Subcutaneous adipose tissue (tissue), 4 donors: ENCODE results near the gene JAKMIP1. TPM values are rescaled to one million over a fixed set of nuclear protein-coding genes. Genes with fewer than 3 reads are reported as not detected.

Source experiments
- total RNA-seq, 4 donors: library from RNA; depleted of rRNA; stranded (reverse); fragments of >200 nt; gene quantifications; one replicate each; pipeline ENCODE4 v1.1.0, GENCODE V29; 2016
- TF ChIP-seq, protein P1 (sequence below): fragments of 450-650 bp; IDR thresholded peaks from one replicate; pipeline ENCODE4 v1.5.1; 2016; ENCODE audit warnings: low read depth, mild to moderate bottlenecking, control low read depth, antibody characterized with exemption, moderate library complexity

JAKMIP1 gene
- total RNA-seq, 4 donors from 2014 or later = 0.33 to 0.88 (median 0.36) TPM

DNA sequence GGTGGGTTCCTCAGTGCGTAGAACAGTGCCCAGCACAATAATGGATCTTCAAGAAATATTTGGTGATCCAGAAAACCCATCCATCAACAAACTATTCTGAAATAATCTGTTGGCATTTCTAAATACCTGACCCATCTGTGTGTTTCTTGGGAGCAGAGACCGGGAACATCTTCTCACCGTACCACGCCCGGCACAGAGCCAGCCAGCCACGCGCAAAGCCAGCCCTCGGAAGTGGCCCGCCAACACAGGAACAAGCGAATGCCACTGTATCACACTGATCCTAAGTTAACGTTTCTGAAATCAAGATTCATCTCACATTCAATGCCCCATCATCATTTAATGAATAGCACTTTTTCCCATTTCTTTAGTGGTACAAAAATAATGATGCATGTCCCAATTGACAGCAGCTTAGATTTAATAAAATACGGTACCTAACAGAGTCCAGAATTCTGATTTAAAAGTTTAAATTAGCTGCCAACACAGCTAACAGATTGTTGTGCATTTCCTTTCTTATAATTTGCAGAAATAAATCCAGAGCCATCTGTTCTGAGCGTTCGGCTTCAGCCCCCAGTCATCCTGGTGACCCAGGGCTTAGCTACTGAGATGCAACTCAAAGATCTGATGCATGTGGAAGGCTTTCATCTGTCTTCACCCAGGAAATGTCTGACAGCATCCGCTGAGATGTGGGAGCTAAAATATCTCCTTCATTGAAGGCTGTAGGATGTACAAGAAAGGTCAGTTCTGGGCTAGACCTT, 44.2 kb downstream of the JAKMIP1 start:
- TF ChIP-seq, protein P1, sequence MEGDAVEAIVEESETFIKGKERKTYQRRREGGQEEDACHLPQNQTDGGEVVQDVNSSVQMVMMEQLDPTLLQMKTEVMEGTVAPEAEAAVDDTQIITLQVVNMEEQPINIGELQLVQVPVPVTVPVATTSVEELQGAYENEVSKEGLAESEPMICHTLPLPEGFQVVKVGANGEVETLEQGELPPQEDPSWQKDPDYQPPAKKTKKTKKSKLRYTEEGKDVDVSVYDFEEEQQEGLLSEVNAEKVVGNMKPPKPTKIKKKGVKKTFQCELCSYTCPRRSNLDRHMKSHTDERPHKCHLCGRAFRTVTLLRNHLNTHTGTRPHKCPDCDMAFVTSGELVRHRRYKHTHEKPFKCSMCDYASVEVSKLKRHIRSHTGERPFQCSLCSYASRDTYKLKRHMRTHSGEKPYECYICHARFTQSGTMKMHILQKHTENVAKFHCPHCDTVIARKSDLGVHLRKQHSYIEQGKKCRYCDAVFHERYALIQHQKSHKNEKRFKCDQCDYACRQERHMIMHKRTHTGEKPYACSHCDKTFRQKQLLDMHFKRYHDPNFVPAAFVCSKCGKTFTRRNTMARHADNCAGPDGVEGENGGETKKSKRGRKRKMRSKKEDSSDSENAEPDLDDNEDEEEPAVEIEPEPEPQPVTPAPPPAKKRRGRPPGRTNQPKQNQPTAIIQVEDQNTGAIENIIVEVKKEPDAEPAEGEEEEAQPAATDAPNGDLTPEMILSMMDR = no peak

DNA sequence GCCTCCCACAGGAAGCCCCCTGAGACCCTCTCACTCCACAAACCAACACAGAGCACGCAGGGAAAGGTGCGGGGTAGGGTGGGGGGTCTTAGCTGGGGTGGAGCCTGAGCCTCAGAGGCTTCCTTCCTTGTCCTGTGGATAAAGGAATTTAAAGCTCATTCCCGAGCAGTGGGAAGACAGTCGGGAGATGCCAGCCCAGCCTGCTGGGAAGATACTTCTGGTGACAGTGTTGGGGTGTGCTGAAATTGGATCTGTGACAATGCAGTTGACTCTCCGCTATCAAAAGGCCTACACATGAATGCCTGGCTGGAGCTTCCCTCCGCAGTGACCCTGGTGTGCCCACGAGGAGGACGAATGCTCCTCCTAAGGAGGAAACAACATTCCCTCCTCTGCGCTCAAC, 45.5 kb downstream of the JAKMIP1 start:
- TF ChIP-seq, protein P1 = no peak

DNA sequence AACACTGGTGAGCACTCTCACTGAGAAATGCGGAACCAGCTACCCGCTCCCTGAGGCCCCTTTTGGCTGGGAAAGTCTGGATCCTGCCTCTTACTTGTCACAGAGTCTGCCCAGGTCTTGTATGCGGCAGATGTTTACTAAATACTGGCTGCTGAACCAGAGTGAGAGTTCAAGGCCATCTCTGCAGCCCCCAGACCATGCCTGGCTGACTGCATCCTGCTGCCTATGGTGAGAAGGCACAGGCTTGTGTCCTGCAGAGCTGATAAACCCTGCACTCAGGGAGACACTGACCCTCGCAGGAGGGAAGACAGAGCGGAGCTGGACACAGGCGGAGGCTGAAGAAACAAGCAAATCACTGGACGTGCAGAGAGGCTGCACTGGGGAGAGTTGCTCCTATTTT, 46.5 kb downstream of the JAKMIP1 start:
- TF ChIP-seq, protein P1 = no peak

DNA sequence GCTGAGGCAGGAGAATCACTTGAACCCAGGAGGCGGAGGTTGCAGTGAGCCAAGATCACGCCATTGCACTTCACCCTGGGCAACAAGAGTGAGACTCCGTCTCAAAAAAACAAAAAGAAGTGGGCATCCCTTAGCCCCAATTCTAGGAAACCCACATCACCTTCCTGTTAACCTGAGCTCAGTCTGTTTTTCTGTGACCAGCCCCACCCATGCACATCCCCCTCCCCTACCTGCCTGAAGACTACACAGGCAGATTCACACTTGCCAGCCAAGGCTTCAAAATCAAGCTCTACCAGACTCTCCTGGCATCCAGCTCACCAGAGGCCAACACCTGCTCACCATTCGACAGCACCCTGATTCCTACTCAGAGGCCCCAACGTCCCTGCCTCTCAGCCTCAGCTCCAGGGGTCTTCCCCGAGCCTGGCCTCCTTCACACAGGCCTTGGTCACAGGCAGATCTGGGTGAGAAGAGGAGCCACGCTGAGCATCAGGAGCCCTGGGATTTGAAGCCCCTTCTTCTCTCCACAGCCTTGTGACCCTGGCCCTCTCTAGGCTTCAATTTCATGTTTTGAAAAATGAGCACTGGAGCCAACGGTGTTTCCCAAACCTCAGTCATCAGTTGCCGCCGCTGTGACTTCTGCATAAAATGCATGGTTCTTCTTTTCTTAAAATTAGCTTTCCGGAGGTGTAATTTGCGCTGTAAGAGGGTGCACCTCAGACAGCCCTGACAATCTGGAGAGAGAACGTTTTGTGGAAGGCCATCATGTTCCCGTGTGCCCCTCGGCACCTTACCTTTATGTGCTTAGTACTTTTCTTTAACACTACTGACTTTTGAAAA, 47.3 kb downstream of the JAKMIP1 start:
- TF ChIP-seq, protein P1 = no peak

DNA sequence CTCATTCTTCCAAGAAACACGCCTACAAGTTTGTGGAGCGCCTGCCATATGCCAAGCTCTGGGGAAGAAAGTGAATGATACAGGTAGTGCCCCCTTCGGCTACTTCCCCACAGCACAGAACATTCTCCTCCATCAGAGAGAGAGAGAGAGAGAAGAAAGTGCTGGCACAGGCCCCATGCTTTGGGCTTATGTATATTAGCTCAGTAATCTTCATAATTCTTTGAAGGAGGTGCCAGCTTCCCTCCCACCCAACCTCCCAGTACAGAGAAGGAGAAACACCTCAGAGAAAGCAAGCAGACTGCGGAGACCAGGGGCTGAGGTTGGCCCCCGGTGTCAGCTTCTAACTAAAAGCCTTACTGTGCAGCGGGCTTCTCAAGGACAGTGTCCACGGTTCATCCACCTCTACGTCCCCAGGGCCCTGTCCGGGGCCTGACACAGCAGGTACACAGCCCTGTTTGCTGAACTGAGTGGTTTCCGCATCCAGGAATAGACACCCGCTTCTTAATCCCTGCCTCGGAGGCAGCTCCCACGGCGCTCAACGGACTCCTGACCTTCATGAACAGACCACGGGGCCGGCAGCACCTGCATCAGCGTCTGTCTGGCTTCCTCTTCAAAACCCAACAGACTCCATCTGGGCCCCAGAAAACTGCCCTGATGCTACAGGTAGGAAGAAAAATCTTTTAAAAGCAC, 50.2 kb downstream of the JAKMIP1 start:
- TF ChIP-seq, protein P1 = no peak

DNA sequence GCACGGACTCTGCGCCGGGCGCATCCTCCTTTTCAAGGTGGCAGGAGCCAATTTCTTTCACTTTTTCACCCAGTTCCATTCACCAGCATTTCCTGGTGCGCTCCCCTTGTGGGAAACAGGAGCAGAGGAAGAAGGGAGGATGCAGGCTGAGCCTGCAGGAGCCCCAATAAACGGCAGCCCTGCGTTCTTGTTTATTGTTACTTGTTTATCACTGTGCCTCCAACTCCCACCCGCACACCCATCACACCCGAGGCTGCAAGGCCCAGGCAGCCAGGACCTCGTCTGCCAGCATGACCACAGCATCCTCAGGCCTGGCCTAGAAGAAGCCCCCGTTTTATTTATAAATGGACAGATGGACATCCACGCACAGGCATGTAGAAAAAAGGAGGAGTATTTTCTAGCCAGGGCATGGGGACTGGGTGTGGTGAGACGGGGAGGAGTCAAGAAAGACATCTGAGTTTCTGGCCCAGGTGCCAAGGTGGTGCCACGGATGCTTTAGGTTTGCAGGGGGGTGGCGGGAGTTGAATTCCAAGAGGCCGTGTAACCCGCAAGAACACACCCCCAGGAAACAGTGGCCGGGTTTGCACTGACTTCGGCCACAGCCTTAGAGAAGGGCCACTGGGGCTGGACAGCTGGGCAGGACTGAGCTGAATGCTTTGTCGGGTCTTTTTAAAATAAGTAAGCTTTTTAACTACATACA, 51.7 kb downstream of the JAKMIP1 start:
- TF ChIP-seq, protein P1 = no peak
